Transverse colon (tissue), 4 donors: ENCODE measurements around the gene TCN1. TPM values are rescaled to one million over a fixed set of nuclear protein-coding genes. Genes with fewer than 3 reads are reported as not detected.

ENCODE experiments used
- DNase-seq: peaks from one replicate; pipeline ENCODE4 v3.0.0-alpha.2; 2019
- H3K27ac ChIP-seq, 4 donors: fragments of 200-600 bp; sonication (generic); 2 replicates each; pipeline ENCODE4 v1.5.1; 2016 to 2018; ENCODE audit warnings: inconsistent platforms in 4 of 4
- H3K27me3 ChIP-seq: fragments of 200-600 bp; sonication (generic); 2 replicates; pipeline ENCODE4 v1.5.1; 2017; ENCODE audit warnings: inconsistent platforms
- H3K36me3 ChIP-seq, 4 donors: fragments of 200-600 bp; sonication (generic); 2 replicates each; pipeline ENCODE4 v1.5.1; 2017 to 2019; ENCODE audit warnings: inconsistent platforms in 4 of 4
- H3K4me1 ChIP-seq, 4 donors: fragments of 200-600 bp; sonication (generic); 2 replicates each; pipeline ENCODE4 v1.5.1; 2017 to 2020; ENCODE audit warnings: inconsistent platforms in 4 of 4
- H3K4me3 ChIP-seq, 4 donors: fragments of 200-600 bp; sonication (generic); 1 replicate in 1 of 4; 2 replicates in 3 of 4; pipeline versions ENCODE4 v1.5.1 to v1.6.1; 2017 to 2019; ENCODE audit warnings: inconsistent platforms in 4 of 4
- H3K9me3 ChIP-seq, 2 donors: fragments of 200-600 bp; sonication (generic); 2 replicates each; pipeline ENCODE4 v1.5.1; 2017 to 2019; ENCODE audit warnings: inconsistent platforms in 2 of 2
- EP300 ChIP-seq: sonication (generic); formaldehyde crosslinking; IDR thresholded peaks from one replicate; pipeline ENCODE4 v1.6.1; 2017; ENCODE audit warnings: antibody characterized with exemption, low read depth
- POLR2A ChIP-seq: fragments of 450-650 bp; IDR thresholded peaks from one replicate; pipeline ENCODE4 v1.6.1; 2016; ENCODE audit warnings: antibody characterized with exemption, mild to moderate bottlenecking, moderate library complexity
- POLR2AphosphoS5 ChIP-seq, 3 donors: sonication (generic); formaldehyde crosslinking; IDR thresholded peaks; one replicate each; pipeline ENCODE4 v1.6.1; 2016; ENCODE audit warnings: antibody characterized with exemption in 3 of 3
- WGBS, 2 donors: methylation state at CpG; one replicate each; pipeline ENCODE4 v1.1.5; 2018; ENCODE audit warnings: low coverage in 1 of 2; 5-methylcytosine and 5-hydroxymethylcytosine counted together
- in situ Hi-C, 4 donors: fragments of 200-750 bp; cut with MboI; loops; one replicate each; pipeline versions ENCODE4 v1.15.0 to v1.15.1; 2017; ENCODE audit warnings: low sequenced_read_pairs in 3 of 4, low pct_ligation_motif_present in 1 of 4, low pct_unique_long_range_greater_than_20kb in 1 of 4
- intact Hi-C: fragments of 100-400 bp; cut with DNase I; formaldehyde crosslinking; loops from one replicate; pipeline ENCODE4 v1.15.1; 2023; ENCODE audit warnings: low total_unique reads
- total RNA-seq, 4 donors: library from RNA; depleted of rRNA; stranded (reverse); fragments of >200 nt; gene quantifications; one replicate each; pipeline ENCODE4 v1.1.0, GENCODE V29; 2016
- TF ChIP-seq, protein P1 (sequence below), 5 experiments: fragments of 200-600 bp in 3 of 5; fragments of 450-650 bp in 2 of 5; sonication (generic) in 3 of 5; IDR thresholded peaks; 1 replicate in 2 of 5; 2 replicates in 3 of 5; pipeline ENCODE4 v1.5.1; 2016 to 2017; ENCODE audit warnings: antibody characterized with exemption in 5 of 5, inconsistent platforms in 3 of 5, mild to moderate bottlenecking in 2 of 5, moderate library complexity in 1 of 5

Gene TCN1
- total RNA-seq, 4 donors from 2014 or later = not detected

DNA sequence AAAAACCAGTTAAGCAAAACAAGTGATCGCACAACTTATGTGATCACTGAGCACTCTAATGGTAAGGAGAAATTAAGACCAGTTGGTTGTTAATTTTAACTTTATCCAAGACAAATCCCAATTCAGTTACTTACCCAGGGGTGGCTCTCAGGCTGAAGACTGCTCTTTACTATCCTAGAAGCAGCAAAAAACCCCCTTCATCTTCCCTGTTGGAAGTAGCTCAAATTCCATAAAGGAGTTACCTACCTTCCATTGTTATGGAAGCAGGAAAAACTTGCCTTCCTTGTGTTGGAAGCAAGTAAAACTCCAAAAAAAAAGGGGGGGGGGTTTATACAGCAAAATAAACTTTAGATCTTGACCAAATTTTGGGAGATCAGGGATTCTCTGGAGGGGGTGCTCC, 50.5 kb downstream of the TCN1 start:
- Histone ChIP-seq H3K36me3 (no peaks in the 10 kb centered on the region), H3K4me3 (no peak overlapping the region), H3K27ac (no peak overlapping the region), H3K4me1 (peaks cover 0 to 4% (median 2%) of the 10 kb centered on the region in 4 donors), H3K27me3 (no peaks in the 10 kb centered on the region), H3K9me3 (no peaks in the 10 kb centered on the region)
- in situ Hi-C loops = loop anchor here in 3 of 4 donors (25.0 kb wide), 1 partner anchor 278 kb away; no protein-coding TSS in a partner anchor
- intact Hi-C loops = no loop called here
- DNase-seq = no peak
- TF ChIP-seq, protein P1, sequence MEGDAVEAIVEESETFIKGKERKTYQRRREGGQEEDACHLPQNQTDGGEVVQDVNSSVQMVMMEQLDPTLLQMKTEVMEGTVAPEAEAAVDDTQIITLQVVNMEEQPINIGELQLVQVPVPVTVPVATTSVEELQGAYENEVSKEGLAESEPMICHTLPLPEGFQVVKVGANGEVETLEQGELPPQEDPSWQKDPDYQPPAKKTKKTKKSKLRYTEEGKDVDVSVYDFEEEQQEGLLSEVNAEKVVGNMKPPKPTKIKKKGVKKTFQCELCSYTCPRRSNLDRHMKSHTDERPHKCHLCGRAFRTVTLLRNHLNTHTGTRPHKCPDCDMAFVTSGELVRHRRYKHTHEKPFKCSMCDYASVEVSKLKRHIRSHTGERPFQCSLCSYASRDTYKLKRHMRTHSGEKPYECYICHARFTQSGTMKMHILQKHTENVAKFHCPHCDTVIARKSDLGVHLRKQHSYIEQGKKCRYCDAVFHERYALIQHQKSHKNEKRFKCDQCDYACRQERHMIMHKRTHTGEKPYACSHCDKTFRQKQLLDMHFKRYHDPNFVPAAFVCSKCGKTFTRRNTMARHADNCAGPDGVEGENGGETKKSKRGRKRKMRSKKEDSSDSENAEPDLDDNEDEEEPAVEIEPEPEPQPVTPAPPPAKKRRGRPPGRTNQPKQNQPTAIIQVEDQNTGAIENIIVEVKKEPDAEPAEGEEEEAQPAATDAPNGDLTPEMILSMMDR (IDR thresholded peaks at IDR 0.05) = no peak
- TF ChIP-seq POLR2A (no peak), EP300 (no peak), POLR2AphosphoS5 (IDR thresholded peaks at IDR 0.05) (no peak)
- WGBS, 2 donors = 88 to 90% methylated on average over 1 of the region's 1 CpG

DNA sequence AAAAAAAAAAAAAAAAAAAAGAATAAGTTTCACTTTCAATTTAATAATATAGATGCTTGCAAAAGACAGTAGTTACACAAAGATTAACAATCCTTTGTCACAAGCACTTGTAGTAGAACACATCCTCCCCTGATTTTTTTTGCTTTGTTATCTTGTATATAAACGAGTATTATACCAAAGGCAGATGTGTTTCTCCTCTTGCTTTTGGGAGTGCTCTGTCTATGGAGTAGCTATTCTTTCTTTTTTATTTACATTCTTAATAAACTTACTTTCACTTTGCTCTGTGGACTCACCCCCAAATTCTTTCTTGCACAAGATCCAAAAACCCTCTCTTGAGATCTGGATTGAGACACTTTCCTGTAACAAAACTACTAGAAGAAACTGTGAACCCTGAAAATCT, 52.3 kb downstream of the TCN1 start:
- Histone ChIP-seq H3K9me3 (no peaks in the 10 kb centered on the region), H3K27me3 (no peaks in the 10 kb centered on the region), H3K4me3 (no peak overlapping the region), H3K36me3 (no peaks in the 10 kb centered on the region), H3K27ac (no peak overlapping the region), H3K4me1 (peaks cover 7 to 14% (median 9%) of the 10 kb centered on the region in 4 donors)
- 31 to 53% methylated on average over 1 of the region's 1 CpG for WGBS, 2 donors
- in situ Hi-C loops = loop anchor here in 3 of 4 donors (25.0 kb wide), 1 partner anchor 277 kb away; no protein-coding TSS in a partner anchor
- TF ChIP-seq POLR2AphosphoS5 (IDR thresholded peaks at IDR 0.05) (no peak), EP300 (no peak), POLR2A (no peak)
- TF ChIP-seq, protein P1 (IDR thresholded peaks at IDR 0.05) = no peak
- intact Hi-C loops = no loop called here
- no peak for DNase-seq

DNA sequence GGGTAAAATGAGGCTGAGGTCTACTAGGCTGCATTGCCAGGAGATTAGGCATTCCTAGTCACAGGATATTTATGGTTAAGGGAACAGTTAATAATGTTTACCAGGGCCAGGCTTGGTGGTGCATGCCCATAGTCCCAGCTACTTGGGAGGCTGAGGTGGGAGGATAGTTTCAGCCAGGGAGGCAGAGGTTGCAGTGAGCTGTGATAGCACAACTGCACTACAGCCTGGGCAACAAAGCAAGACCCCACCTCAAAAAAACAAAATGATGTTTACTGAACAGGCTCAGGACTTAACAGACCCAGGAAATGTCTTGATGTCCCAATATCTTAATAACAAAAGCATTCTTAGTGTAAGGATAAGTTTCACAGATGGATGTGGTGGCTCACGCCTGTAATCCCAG, 52.9 kb downstream of the TCN1 start:
- no peak for TF ChIP-seq POLR2A
- TF ChIP-seq POLR2AphosphoS5 (IDR thresholded peaks at IDR 0.05) = no peak
- TF ChIP-seq EP300 = no peak
- TF ChIP-seq, protein P1 (IDR thresholded peaks at IDR 0.05) = no peak
- peaks cover 7 to 16% (median 9%) of the 10 kb centered on the region in 4 donors for H3K4me1 ChIP-seq
- no peak for DNase-seq
- H3K36me3 ChIP-seq = no peaks in the 10 kb centered on the region
- no peaks in the 10 kb centered on the region for H3K27me3 ChIP-seq
- no peaks in the 10 kb centered on the region for H3K9me3 ChIP-seq
- no peak overlapping the region for H3K27ac ChIP-seq
- WGBS, 2 donors = 89 to 100% methylated on average over 1 of the region's 1 CpG
- intact Hi-C loops (no loop called here), in situ Hi-C loops (loop anchor here in 3 of 4 donors (25.0 kb wide), 1 partner anchor 276 kb away; no protein-coding TSS in a partner anchor)
- H3K4me3 ChIP-seq = no peak overlapping the region

DNA sequence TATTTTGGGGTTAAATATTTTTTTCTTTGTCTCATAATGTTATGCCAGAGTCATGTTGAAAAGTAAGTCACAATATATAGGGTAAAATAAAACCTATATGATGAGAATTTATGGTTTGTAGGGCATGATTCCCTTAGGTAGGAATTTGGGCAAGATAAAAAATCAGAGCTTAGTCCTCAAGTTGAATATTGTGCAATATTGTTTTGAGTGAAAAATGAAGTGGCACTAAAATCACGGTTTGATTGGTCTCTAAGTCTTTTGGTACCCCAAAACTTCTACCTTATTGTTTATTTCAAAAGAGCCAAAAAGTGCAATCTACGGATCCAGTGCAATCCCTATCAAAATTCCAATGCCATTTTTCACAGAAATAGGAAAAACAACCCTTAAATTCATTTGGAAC, 54.1 kb downstream of the TCN1 start:
- intact Hi-C loops = no loop called here
- Histone ChIP-seq H3K9me3 (no peaks in the 10 kb centered on the region), H3K27ac (no peak overlapping the region), H3K4me1 (peaks cover 7 to 25% (median 9%) of the 10 kb centered on the region in 4 donors), H3K27me3 (no peaks in the 10 kb centered on the region), H3K4me3 (no peak overlapping the region), H3K36me3 (peaks cover 0 to 6% (median 0%) of the 10 kb centered on the region in 4 donors)
- no peak for DNase-seq
- 90 to 95% methylated on average over 2 of the region's 2 CpGs for WGBS, 2 donors
- in situ Hi-C loops = loop anchor here in 3 of 4 donors (25.0 kb wide), 1 partner anchor 275 kb away; no protein-coding TSS in a partner anchor
- TF ChIP-seq EP300 (no peak), POLR2AphosphoS5 (IDR thresholded peaks at IDR 0.05) (no peak), POLR2A (no peak)
- TF ChIP-seq, protein P1 (IDR thresholded peaks at IDR 0.05) = no peak
